Activated T-cell treated with anti-CD3 and anti-CD28 coated beads for 4 hours (primary cell): Measurements from ENCODE around the gene SLC22A3.
"Not testable (repeated sequence)": the region's sequence is repeated elsewhere in the genome, so short reads cannot be mapped to it uniquely, and the experiment has no call there.

Experiments
- DNase-seq: peaks from one replicate; pipeline ENCODE4 v3.0.0-alpha.2; 2020

Gene SLC22A3

GRCh38 chr6:160420253-160420968 lies 72.2 kb downstream of the SLC22A3 start:
- DNase-seq: no peak

- no peak for DNase-seq
Measured at GRCh38 chr6:160420969-160421556, 72.9 kb downstream of the SLC22A3 start.

GRCh38 chr6:160421854-160422253 lies 73.7 kb downstream of the SLC22A3 start:
- DNase-seq: no peak

GRCh38 chr6:160424256-160424655 lies 76.1 kb downstream of the SLC22A3 start:
- DNase-seq: no peak

GRCh38 chr6:160426136-160426535 lies 78.0 kb downstream of the SLC22A3 start:
- no peak for DNase-seq

GRCh38 chr6:160427312-160428068 lies 79.3 kb downstream of the SLC22A3 start:
- no peak for DNase-seq

GRCh38 chr6:160428069-160428430 lies 79.9 kb downstream of the SLC22A3 start:
- DNase-seq: no peak

GRCh38 chr6:160428818-160429619 lies 80.8 kb downstream of the SLC22A3 start:
- DNase-seq: no peak

- DNase-seq: no peak
Measured at GRCh38 chr6:160429620-160429895, 81.4 kb downstream of the SLC22A3 start.

GRCh38 chr6:160430203-160430602 lies 82.0 kb downstream of the SLC22A3 start:
- DNase-seq: no peak

- no peak for DNase-seq
Measured at GRCh38 chr6:160430751-160431150, 82.6 kb downstream of the SLC22A3 start.

- no peak for DNase-seq
Measured at GRCh38 chr6:160431226-160431625, 83.0 kb downstream of the SLC22A3 start.

- no peak for DNase-seq
Measured at GRCh38 chr6:160431791-160432404, 83.7 kb downstream of the SLC22A3 start.

GRCh38 chr6:160435935-160436334 lies 87.8 kb downstream of the SLC22A3 start:
- no peak for DNase-seq

GRCh38 chr6:160437154-160437553 lies 89.0 kb downstream of the SLC22A3 start:
- DNase-seq: no peak

- DNase-seq: no peak
Measured at GRCh38 chr6:160437775-160438174, 89.6 kb downstream of the SLC22A3 start.

GRCh38 chr6:160438481-160438880 lies 90.3 kb downstream of the SLC22A3 start:
- no peak for DNase-seq

GRCh38 chr6:160439751-160440150 lies 91.6 kb downstream of the SLC22A3 start:
- DNase-seq: no peak

- DNase-seq: no peak
Measured at GRCh38 chr6:160442151-160442550, 94.0 kb downstream of the SLC22A3 start.

GRCh38 chr6:160445130-160445529 lies 97.0 kb downstream of the SLC22A3 start:
- DNase-seq: no peak

GRCh38 chr6:160447350-160447749 lies 99.2 kb downstream of the SLC22A3 start:
- DNase-seq: no peak

GRCh38 chr6:160449787-160450186 lies 101.6 kb downstream of the SLC22A3 start:
- not testable (repeated sequence) for DNase-seq

- no peak for DNase-seq
Measured at GRCh38 chr6:160450849-160451248, 102.7 kb downstream of the SLC22A3 start.
